ENCODE measurements around the gene STH. TPM values are rescaled to one million over a fixed set of nuclear protein-coding genes. Genes with fewer than 3 reads are reported as not detected.
"Not testable (repeated sequence)": the region's sequence is repeated elsewhere in the genome, so short reads cannot be mapped to it uniquely, and the experiment has no call there.

STH gene
- total and polyA plus RNA-seq, 7 donors, result not detected

DNA sequence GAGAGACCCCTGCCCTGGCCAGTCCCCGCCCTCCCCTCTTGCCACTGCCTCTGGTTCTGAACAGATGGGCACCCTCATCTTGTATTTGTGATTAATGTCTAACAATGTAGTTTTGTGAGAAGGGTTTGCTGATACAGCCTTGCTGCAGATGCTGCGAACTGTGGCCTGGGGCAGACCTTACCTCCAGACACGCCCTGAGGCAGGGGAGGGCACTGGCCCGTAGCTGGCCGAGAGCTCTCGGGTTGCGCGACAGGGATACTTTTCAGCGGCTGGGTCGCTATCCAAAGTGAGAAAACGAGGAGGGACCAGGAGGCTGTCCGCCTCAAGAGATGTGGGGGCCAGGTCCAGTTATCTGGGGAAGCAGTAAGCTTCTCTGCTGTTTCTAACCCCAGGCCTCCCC, 21.9 kb downstream of the STH start:
- H3K27me3 ChIP-seq, result no peaks in the 10 kb centered on the region
- no peak overlapping the region for H3K27ac ChIP-seq
- intact Hi-C loops (cut with DNase I), result no loop called here
- H3K4me1 ChIP-seq, result no peaks in the 10 kb centered on the region
- H3K36me3 ChIP-seq, result peaks cover 0 to 10% (median 2%) of the 10 kb centered on the region in 4 donors
- 93 to 94% methylated on average over 12 of the region's 12 CpGs for WGBS, 2 donors
- TF ChIP-seq CTCF (IDR thresholded peaks at IDR 0.05), result no peak
- no peak for TF ChIP-seq POLR2AphosphoS5 (IDR thresholded peaks at IDR 0.05)
- no peak for TF ChIP-seq POLR2A (IDR thresholded peaks at IDR 0.05)
- no peak for TF ChIP-seq EP300 (IDR thresholded peaks at IDR 0.05)
- DNase-seq, result peak; percentile 32
- no peaks in the 10 kb centered on the region for H3K9me3 ChIP-seq
- H3K4me3 ChIP-seq, result no peak overlapping the region

- not testable (repeated sequence) for DNase-seq
Observed at GRCh38 chr17:46023366-46023765, 24.3 kb downstream of the STH start.

DNA sequence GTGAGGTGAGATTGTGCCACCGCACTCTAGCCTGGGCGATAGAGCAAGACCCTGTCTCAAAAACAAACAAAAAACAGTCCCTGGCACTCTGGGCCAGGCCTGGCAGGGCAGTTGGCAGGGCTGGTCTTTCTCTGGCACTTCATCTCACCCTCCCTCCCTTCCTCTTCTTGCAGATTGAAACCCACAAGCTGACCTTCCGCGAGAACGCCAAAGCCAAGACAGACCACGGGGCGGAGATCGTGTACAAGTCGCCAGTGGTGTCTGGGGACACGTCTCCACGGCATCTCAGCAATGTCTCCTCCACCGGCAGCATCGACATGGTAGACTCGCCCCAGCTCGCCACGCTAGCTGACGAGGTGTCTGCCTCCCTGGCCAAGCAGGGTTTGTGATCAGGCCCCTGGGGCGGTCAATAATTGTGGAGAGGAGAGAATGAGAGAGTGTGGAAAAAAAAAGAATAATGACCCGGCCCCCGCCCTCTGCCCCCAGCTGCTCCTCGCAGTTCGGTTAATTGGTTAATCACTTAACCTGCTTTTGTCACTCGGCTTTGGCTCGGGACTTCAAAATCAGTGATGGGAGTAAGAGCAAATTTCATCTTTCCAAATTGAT, 24.8 kb downstream of the STH start:
- WGBS, 2 donors, result 94% methylated on average over 24 of the region's 24 CpGs
- peak; percentile 51 for DNase-seq
- peaks cover 0 to 5% (median 0%) of the 10 kb centered on the region in 4 donors for H3K4me1 ChIP-seq
- TF ChIP-seq POLR2A (IDR thresholded peaks at IDR 0.05), result no peak
- no peak for TF ChIP-seq EP300 (IDR thresholded peaks at IDR 0.05)
- no peak for TF ChIP-seq POLR2AphosphoS5 (IDR thresholded peaks at IDR 0.05)
- TF ChIP-seq CTCF (IDR thresholded peaks at IDR 0.05), result no peak
- no peak overlapping the region for H3K27ac ChIP-seq
- H3K36me3 ChIP-seq, result peaks cover 0 to 21% (median 5%) of the 10 kb centered on the region in 4 donors
- no peaks in the 10 kb centered on the region for H3K27me3 ChIP-seq
- no peaks in the 10 kb centered on the region for H3K9me3 ChIP-seq
- H3K4me3 ChIP-seq, result no peak overlapping the region
- intact Hi-C loops (cut with DNase I), result no loop called here

More at GRCh38 chr17:46023366-46023765, 24.3 kb downstream of the STH start:
- 91 to 93% methylated on average over 7 of the region's 7 CpGs for WGBS, 2 donors
- H3K9me3 ChIP-seq; H3K27ac ChIP-seq; H3K27me3 ChIP-seq; H3K4me3 ChIP-seq; intact Hi-C loops (cut with DNase I); H3K4me1 ChIP-seq: not testable (repeated sequence)
- H3K36me3 ChIP-seq, result peaks cover 0 to 16% (median 5%) of the 10 kb centered on the region in 4 donors

DNA sequence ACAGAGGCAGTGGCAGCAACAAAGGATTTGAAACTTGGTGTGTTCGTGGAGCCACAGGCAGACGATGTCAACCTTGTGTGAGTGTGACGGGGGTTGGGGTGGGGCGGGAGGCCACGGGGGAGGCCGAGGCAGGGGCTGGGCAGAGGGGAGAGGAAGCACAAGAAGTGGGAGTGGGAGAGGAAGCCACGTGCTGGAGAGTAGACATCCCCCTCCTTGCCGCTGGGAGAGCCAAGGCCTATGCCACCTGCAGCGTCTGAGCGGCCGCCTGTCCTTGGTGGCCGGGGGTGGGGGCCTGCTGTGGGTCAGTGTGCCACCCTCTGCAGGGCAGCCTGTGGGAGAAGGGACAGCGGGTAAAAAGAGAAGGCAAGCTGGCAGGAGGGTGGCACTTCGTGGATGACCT, 25.5 kb downstream of the STH start:
- TF ChIP-seq POLR2AphosphoS5 (IDR thresholded peaks at IDR 0.05), result no peak
- TF ChIP-seq CTCF (IDR thresholded peaks at IDR 0.05), result no peak
- TF ChIP-seq POLR2A (IDR thresholded peaks at IDR 0.05), result no peak
- TF ChIP-seq EP300 (IDR thresholded peaks at IDR 0.05), result no peak
- 85 to 87% methylated on average over 14 of the region's 14 CpGs for WGBS, 2 donors
- H3K27ac ChIP-seq, result no peak overlapping the region
- H3K4me1 ChIP-seq, result peaks cover 0 to 5% (median 0%) of the 10 kb centered on the region in 4 donors
- H3K4me3 ChIP-seq, result no peak overlapping the region
- intact Hi-C loops (cut with DNase I), result no loop called here
- H3K9me3 ChIP-seq, result no peaks in the 10 kb centered on the region
- peaks cover 0 to 25% (median 5%) of the 10 kb centered on the region in 4 donors for H3K36me3 ChIP-seq
- peak; percentile 54 for DNase-seq
- no peaks in the 10 kb centered on the region for H3K27me3 ChIP-seq

- H3K27me3 ChIP-seq, result no peaks in the 10 kb centered on the region
- TF ChIP-seq POLR2AphosphoS5 (IDR thresholded peaks at IDR 0.05) (no peak), CTCF (IDR thresholded peaks at IDR 0.05) (no peak), EP300 (IDR thresholded peaks at IDR 0.05) (no peak), POLR2A (IDR thresholded peaks at IDR 0.05) (no peak)
- H3K4me1 ChIP-seq, result peaks cover 0 to 5% (median 0%) of the 10 kb centered on the region in 4 donors
- no peaks in the 10 kb centered on the region for H3K9me3 ChIP-seq
- peaks cover 0 to 27% (median 6%) of the 10 kb centered on the region in 4 donors for H3K36me3 ChIP-seq
- no peak overlapping the region for H3K4me3 ChIP-seq
- 88 to 92% methylated on average over 10 of the region's 10 CpGs for WGBS, 2 donors
- DNase-seq, result no peak
- intact Hi-C loops (cut with DNase I), result no loop called here
- H3K27ac ChIP-seq, result no peak overlapping the region
Observed at GRCh38 chr17:46025060-46025459, 26.0 kb downstream of the STH start.

All from sigmoid colon (tissue), 7 donors.